ENCODE results near the gene HAAO.

The HAAO gene

DNA sequence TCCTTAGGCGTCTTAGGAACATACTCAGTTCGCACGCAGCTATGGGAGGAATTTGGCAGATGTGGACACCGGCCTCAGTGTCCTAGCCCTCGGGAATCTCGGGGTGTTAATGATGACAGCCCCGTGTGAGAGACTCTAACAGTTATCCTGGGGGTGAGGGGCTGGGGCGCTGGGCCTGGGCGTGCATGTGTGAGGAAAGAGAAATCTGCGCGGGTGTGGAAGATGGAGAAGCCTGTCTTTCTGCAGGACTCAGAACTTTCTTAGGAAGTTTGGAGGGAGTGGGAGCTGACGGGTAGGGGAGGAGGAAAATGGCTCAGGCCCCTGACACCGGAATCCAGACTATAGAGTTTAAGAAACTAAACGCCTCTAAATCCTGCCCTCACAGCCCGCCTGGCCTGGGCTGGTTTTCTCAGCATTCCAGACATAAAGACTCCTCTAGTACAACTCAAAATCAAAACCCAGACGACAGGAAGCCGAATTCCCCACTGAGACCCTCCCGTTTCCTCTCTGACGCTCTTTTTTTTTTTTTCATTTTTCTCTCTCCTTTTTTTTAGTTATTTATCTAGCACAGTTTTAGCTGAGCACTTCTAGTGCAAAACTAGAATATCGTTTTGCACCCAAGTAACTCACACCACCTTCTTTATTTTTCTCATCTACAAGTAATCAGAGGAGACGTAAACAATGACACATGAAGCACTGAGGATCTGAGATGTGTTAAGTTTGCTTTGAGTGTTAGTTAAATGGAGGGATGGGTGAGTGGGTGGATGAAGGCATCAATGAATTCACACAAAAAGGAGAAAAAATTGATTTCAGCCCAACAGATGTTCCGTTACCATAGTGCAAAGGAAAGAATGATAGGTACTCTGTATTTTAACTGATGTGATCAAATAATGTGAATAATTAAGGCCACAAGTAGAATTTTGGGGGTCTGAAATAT lies 1.2 kb upstream of the HAAO start:
- no peak for DNase-seq (ENCODE audit: low read depth in 1 of 2, low spot score in 1 of 2)

DNA sequence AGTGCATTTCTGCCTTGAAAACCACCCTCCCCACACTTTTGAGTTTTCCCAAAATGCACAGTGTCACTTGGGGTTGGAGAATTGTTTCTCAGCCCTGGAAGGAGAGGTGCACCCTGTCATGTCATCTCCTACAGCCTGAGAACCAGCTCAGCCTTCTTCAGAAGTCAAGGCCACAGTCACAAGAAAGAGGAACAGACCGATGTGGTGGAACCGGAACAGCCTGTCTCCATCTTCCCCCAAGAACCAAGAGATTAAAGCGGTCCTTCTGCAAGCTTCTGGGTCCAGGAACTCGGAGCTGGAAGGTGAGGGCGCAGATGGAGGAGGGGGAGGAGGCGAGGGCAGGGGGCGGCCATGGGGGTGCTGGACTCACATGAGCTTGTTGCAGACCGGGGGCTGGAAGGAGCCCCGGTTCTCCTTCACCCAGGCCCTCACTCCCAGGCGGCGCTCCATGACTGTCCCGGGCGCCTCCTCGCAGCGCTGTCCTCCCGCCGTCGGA lies 248 bp downstream of the HAAO start:
- DNase-seq (ENCODE audit: low read depth in 1 of 2, low spot score in 1 of 2) = no peak

DNA sequence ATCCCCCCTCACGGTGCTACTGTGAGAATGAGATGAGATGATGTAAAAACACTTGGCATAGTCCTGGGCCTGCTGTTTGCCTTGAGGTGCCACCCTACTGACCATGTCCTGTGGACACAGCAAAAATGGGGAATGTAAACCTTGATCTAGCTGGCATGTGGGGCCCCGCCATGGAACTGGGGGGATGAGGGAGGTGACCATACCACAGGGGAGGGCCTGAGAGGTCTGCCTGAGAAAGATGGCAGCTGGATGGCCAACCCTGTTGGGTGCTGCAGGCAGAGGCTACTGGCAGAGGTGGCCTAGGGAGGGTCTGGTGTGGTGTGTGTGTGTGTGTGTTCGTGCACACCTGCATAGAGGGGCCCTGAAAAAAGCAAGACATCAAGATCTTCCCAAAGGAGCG lies 777 bp downstream of the HAAO start:
- DNase-seq (ENCODE audit: low read depth in 1 of 2, low spot score in 1 of 2) = no peak

DNA sequence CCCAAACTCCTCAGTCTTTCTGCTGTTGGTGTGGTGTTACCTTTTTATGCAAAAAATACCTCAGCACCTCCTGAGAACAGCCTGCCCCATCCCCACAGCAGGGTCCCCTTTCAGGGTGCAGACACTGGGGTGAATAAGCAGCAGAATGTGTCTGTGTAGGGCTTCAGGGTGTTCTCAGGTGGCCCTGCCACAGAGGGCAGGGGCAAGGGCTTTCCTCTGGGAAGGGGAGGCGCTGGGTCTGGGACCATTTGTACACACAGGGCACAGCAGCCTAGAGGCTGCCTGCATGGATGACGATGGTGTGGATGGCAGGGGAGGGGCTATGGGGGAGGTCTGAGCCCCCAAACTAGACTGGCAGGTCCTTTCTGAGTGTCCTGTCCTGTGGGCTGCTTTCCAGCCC lies 2.6 kb downstream of the HAAO start:
- DNase-seq (ENCODE audit: low read depth in 1 of 2, low spot score in 1 of 2) = no peak

DNA sequence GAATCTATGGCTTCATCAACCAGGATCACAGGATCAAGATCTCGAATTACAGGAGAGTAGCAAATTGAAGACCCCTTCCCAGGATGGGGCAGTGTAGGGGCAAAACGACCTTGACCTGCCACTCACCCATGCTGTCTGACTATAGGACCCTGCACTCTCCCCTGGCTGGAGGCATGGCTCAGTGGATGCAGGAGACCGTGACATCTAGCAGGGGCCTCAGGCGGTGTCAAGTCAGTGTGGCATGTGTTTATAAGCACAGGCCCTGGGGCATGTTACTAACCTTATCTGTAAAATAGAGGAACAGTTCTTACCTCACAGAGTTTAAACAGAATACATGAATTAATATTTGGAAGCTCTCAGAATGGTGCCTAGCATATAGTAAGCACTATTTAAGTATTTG lies 3.5 kb downstream of the HAAO start:
- DNase-seq (ENCODE audit: low read depth in 1 of 2, low spot score in 1 of 2) = no peak

DNA sequence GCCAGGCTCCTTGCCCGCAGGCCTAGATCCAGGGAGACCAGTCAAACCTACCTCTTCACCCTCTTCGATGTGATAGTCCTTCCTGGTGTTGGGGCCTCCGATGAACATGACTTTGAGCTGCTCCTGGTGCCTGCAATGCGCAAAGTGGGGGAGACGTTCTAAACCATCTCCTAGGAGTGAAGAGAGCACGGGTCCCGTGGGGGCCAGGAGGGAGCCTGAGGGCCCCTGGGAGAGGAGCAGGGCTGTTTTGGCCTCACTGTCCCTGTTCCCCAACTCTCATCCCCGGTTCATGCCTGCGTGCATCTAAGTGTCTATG lies 3.9 kb downstream of the HAAO start:
- no peak for DNase-seq (ENCODE audit: low read depth in 1 of 2, low spot score in 1 of 2)

DNA sequence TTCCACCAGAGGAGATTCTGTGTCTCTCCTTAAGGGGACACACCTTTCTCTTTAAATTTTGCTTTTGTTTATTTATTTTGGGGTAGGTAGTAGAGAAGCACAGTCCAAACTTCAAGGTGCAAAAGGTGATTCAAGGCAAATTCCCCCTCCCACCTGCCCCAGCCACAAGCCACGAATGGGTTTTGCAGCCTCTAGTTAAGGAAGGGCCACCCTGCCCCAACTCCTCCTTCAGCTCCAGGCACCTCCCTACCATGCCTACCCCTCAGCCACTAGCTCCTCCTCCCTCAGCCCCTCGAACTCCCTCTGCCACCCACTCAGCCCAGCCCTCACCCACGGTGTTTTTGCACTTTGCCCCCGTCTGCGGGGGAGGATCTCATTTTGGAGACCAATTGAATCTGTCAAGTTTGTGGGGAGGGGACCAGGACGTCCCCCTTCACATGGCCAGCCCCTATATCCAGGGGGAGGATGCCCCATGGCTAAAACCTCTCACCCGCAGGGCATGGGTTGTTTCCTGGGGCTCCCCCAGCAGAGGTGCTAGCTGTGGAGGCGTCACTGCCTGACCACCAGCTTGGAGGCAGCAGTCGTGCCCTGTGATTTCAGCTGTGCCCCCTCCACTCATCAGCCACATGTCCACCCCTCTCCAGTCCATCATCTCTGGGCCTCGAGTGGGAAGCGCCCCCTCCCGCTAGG lies 4.5 kb downstream of the HAAO start:
- DNase-seq (ENCODE audit: low read depth in 1 of 2, low spot score in 1 of 2) = no peak

DNA sequence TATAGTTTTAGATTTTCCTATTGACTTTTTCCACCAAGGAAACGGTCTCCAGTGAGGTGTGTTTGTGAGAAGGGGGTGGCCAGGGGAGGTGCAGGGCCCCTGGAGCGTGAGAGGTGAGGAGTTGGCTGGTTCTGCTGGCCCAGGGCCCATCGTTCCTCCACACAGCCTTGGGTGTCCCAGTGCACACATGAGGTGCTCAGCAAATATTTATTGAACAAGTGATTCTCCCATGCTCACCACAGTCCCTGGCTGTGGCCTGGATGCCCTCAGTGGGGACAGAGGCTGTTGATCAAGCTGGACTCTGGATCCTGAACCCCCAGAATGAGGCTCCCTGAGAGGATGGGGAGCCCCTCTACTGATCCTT lies 5.0 kb downstream of the HAAO start:
- DNase-seq (ENCODE audit: low read depth in 1 of 2, low spot score in 1 of 2) = no peak

DNA sequence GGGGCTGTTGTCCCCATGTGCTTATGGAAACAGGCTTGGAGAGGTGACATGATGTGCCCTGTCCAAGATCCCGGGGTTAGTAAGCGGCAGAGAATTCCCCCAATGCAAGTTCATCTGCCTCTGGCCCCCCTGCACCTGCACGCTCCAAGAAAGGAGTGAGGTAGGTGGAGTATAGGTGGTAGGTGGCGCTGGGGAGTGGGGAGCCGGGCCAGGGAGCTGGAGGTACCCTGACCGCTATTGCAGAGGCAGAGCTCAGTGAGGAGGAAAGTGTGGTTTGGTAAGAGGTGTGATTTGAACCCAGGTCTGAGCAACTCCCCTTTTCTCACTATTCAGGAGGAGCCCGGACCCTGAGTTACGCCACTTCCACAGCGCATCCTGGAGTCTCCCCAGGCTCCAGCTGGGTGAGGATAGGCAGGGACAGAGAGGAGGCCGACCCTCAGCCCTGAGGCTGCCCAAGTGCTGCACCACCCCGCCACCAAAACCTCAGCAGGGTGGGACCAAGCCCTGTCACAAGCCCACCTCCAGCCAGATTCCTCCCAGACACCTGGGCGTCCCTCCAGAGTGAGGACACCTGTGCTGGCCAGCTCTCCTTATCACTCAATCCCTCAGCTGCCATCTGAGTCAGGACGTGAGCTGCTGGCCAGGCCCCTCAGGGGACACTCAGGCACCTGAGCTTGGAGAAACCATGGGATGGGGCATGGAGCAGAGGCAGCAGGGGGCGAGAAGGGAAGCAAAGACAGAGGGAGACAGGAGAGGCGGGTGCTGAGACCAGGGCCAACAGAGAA lies 5.6 kb downstream of the HAAO start:
- no peak for DNase-seq (ENCODE audit: low read depth in 1 of 2, low spot score in 1 of 2)

DNA sequence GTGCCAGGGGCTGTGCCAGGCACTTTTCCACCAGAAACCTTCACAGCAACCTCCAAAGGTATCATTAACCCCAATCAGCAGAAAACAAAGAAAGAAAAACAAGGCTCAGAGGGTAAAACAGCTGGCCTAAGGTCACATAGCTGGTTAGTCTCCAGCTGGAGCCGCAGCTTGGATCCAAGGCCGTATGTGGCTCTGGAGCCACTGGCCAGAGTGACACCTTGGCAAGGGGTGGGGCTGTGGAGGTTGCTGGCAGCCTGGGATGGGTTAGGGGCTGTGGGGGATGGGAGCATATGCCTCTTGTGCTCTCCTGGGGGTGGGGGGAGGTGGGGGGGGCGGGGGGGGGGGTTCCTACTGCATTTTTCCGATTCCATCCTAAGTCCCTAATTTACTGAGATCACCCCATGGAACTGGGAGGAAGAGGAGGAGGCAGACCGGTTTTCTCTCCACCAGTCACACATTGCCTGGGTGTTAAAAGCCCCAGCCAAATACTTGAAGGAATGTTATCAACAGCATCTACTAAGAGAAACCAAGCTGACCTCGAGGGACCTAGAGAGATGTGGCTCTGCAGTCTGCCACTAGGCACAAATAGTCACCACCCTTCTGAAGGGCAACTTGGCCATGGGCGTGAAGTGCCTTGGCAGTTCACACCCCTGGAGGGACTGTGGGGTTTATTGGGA lies 8.0 kb downstream of the HAAO start:
- DNase-seq (ENCODE audit: low read depth in 1 of 2, low spot score in 1 of 2) = no peak

DNA sequence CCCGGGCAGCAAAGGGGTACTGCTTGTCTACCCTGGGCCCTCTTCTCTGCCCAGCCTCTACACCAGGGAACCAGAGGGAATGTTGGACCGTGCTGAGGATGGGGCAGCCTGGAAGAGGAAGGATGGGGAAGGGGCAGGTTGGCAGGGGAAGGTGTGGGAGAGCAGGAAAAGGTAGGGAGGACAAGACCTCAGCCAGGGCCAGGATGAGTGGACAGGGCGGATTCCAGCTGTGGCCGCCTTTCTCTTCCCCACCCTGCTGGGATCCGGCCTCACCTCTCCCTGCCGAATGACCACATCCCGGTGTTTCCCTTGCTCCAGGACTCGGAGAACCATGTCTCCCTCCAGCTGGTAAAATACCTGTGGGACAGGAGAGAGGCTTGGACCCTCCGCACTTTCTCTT lies 8.9 kb downstream of the HAAO start:
- DNase-seq (ENCODE audit: low read depth in 1 of 2, low spot score in 1 of 2) = no peak

DNA sequence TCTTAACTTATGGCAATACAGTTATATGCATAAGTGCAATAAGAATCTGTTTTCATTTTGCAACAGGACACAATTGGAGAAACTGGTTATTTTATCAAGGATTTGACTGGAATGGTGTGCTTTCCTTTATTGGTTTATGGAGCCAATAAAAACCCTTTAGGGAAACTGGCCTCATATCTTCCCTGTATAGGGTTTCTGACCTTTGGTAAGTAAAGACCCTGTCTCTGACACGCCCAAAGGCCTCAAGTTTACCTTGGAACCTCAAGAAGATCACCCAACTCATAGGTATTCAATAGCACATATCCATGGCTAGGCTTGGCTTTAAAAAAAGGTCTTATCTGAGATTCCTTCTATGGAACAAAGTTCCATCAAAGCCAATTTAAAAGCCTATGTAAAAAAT lies 11.2 kb downstream of the HAAO start:
- DNase-seq (ENCODE audit: low read depth in 1 of 2, low spot score in 1 of 2) = no peak

DNA sequence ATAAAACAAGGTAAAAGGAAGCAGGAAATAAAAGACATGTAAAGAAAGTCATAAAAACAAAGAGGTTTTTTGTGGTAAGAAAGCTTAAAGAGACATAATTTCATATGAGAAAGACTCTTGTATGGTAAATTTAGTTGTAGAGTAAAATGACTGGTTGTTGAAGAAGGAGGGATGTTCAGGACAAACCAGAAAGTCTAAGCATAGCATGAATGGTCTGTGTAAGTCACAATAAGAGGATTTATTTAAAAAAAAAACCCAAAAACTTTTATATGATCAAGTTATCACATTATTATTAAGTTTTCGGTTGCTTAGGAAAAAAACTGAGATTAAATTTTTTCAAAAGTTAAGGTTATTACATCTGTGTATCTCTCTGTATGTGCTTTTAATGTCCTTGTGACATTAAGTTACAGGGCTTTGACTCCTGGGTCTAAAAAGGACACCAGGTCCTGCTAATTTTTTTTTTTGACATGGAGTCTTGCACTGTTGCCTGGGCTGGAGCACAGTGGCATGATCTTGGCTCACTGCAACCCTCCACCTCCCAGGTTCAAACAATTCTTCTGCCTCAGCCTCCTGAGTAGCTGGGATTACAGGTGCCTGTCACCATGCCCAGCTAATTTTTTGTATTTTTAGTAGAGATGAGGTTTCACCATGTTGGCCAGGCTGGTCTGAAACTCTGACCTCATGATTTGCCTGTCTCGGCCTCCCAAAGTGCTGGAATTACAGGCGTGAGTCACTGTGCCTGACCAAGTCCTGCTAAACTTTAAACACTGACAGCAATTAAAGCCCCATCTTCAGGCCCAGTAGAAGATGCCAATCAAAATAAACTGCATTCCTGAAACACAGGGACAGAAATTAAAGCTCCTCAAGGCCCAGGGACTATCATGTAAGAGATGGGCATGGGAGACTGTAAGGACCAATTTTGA lies 14.2 kb downstream of the HAAO start:
- DNase-seq (ENCODE audit: low read depth in 1 of 2, low spot score in 1 of 2) = no peak

DNA sequence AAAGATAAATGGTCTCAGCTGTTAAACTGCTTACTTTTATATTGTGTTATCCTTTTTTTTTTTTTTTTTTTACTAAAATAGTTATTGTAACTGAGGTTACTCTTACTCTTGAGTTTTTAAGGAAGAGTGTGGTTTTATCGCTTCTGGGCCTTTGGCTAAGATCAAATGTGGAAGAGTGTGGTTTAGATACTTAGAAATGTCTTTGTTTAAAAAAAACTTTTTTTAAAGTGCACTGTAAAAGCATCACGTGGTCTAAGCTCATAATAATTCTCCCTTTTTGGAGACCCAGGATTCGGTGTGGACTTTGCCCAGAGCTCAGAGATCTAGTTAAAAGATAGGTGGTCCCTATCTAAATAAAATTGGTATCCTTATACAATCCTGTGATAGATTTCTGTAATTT lies 16.6 kb downstream of the HAAO start:
- DNase-seq (ENCODE audit: low read depth in 1 of 2, low spot score in 1 of 2) = no peak

DNA sequence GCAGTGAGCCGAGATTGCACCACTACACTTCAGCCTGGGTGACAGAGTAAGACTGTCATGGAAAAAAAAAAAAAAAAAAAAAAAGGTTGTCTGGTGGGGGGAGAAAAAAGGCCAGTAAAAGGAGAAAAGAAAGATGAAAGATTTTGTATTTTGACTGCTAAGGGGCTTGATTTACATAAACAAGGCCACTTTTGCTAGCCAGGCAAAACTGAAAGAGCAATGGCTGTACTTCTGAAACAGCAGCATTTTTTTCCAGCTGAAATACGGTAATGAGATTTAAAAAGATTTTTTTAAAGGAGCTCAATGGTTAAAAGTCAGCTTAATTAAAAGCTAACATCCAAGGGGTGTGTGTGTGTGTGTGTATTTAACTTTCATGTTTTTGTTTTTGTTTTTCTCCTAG lies 17.2 kb downstream of the HAAO start:
- no peak for DNase-seq (ENCODE audit: low read depth in 1 of 2, low spot score in 1 of 2)

DNA sequence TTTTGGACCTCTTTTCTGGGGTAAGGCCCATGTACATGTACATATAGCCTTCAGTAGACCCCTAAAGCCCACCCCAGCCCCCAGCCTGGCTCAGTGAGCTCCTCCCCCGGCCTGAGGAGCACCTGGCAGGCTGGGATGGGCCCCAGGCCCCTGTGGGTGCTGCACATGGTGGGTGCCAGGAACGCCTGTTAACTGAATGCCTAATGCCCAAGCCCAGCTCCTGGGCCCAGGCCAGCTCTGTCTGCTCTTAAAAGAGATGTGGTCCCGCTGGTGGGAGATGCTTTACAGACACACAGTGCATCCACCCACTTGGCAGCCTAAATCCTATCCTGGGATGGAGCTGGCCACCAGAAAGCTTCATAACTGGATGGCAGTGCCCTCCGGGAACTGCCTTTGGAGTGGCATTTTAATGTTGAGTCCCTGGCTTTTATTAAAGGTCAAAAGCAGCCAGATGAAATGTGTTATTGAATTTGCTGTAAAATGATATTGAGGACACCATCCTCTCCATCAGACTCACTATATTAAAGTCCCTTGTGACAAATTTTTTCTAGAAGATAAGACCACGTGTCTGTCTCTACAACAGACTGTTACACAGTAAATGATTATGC lies 20.7 kb downstream of the HAAO start:
- no peak for DNase-seq (ENCODE audit: low read depth in 1 of 2, low spot score in 1 of 2)

DNA sequence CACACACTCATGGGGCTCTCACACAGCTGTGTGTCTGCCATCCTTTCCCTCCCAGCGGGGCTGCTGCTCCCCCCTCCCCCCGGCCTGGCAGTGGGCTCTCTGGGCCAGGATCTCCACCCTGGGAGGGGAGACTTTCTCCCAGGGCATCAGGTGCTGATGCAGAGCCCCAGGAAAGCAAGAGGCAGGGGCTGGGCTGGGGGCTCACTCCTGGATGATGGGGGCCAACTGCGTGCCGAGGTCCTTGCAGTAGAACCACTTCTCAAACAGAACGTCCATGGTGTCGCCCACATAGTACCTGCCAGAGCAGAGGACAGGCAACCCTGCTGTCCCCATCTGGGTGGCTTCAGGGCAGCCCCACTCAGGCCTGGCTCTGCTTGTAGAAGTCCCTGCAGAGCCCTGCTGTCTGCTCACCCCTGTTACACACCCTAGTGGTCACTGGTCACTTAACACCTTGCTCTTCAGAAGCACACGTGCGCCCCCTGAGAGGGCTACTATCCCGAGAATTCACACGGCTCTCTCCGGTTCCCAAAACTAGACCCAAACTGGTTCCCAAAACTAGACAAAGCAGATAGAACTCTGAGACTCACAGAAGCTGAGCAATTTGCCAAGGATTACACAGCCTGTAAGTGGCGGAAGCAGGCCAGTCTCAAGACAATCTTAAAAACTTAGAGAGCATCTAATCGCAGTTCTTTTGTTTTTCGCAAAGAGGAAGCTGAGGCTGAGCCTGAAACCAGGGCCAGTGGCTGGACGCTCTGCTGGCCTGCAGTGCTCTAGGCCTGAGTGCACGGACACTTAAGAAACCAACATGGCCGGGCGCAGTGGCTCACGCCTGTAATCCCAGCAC lies 21.9 kb downstream of the HAAO start:
- DNase-seq (ENCODE audit: low read depth in 1 of 2, low spot score in 1 of 2) = no peak

DNA sequence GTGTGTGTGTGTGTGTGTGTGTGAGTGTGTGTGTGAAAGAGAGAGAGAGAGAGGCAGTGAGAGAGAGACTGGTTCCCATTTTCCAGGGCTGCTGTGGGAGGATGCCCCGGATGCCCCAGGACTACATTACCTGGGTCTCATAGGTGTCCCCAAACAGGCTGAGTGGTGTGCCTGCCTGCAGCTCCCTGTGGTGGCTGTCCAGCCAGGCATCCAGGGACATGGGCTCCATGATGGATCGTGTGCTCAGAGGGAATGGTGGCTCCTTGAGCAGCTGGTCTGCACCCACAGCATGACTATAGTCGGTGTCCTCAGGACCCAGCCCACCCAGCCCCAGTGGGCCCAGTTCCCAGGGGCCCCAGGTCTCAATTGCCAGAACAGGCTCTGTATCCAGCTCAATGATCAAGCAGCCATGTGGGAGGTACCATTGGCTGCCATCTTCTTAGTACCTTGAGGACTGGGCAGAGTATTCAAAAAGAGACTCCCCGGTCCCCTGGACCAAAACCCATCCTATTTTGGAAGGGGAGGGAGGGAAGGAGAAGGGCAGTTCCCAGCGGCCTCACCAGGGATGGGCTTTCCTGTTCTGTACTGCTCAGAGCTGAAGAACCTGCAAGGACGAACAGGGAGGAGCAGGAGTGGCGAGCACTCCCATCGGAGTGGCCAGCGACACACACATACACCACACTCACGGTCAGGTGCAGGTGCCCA lies 22.6 kb downstream of the HAAO start:
- no peak for DNase-seq (ENCODE audit: low read depth in 1 of 2, low spot score in 1 of 2)
